Left ventricle myocardium inferior (tissue), 1 donor: ENCODE data around the gene MVB12B. TPM values are rescaled to one million over a fixed set of nuclear protein-coding genes. Genes with fewer than 3 reads are reported as not detected.

Source experiments
- DNase-seq: peaks from one replicate; pipeline ENCODE4 v3.0.0-alpha.2; 2020
- H3K27ac ChIP-seq: fragments of 200-600 bp; replicated peaks from 2 replicates; pipeline ENCODE4 v1.8.0; 2021
- H3K27me3 ChIP-seq: fragments of 200-600 bp; 2 replicates; pipeline ENCODE4 v1.8.0; 2021; ENCODE audit warnings: low read depth
- H3K36me3 ChIP-seq: fragments of 200-600 bp; 2 replicates; pipeline ENCODE4 v1.8.0; 2021
- H3K4me1 ChIP-seq: fragments of 200-600 bp; 2 replicates; pipeline ENCODE4 v1.8.0; 2021
- H3K4me3 ChIP-seq: fragments of 200-600 bp; 2 replicates; pipeline ENCODE4 v1.8.0; 2021; ENCODE audit warnings: mild to moderate bottlenecking, moderate library complexity
- H3K9me3 ChIP-seq: fragments of 200-600 bp; replicated peaks from 2 replicates; pipeline ENCODE4 v1.8.0; 2021
- CTCF ChIP-seq: fragments of 200-600 bp; IDR thresholded peaks from 2 replicates; pipeline ENCODE4 v1.8.0; 2021; ENCODE audit warnings: antibody characterized with exemption, mild to moderate bottlenecking, borderline replicate concordance
- intact Hi-C: fragments of 100-400 bp; cut with micrococcal nuclease; formaldehyde crosslinking; loops from one replicate; pipeline ENCODE4 v1.11.0; 2022
- total RNA-seq: library from RNA; stranded (reverse); fragmentation: NEBNext Ultra II Directional; extraction: Animal tissue kit (Norgen Biotek cat#: 25700); gene quantifications from one replicate; pipeline ENCODE4 v1.2.1, GENCODE V29; 2021
- donor health status: DM: no; HTN: yes; CAD: no; lungs with severe emphysema.

Gene MVB12B
- total RNA-seq, 1 donor from 2014 or later, result 11.2 TPM

- H3K27ac ChIP-seq, result peak overlapping the region; percentile 33
- H3K9me3 ChIP-seq, result no peaks in the 10 kb centered on the region
- H3K4me3 ChIP-seq, result no peak overlapping the region
- intact Hi-C loops, result no loop called here
- H3K27me3 ChIP-seq, result no peaks in the 10 kb centered on the region
- no peaks in the 10 kb centered on the region for H3K36me3 ChIP-seq
- no peak for TF ChIP-seq CTCF
- peaks cover 16% of the 10 kb centered on the region for H3K4me1 ChIP-seq
- DNase-seq, result no peak
Measured at GRCh38 chr9:126488881-126489404, 162.3 kb downstream of the MVB12B start.

- Histone ChIP-seq H3K4me3 (no peak overlapping the region), H3K9me3 (no peaks in the 10 kb centered on the region), H3K27ac (no peak overlapping the region), H3K27me3 (no peaks in the 10 kb centered on the region), H3K4me1 (peaks cover 16% of the 10 kb centered on the region), H3K36me3 (no peaks in the 10 kb centered on the region)
- TF ChIP-seq CTCF, result no peak
- DNase-seq, result no peak
- intact Hi-C loops, result loop anchor here (10.0 kb wide), 1 partner anchor 185 kb away; no protein-coding TSS in a partner anchor
Measured at GRCh38 chr9:126489581-126490213, 163.1 kb downstream of the MVB12B start.

GRCh38 chr9:126490214-126490631 lies 163.6 kb downstream of the MVB12B start:
- intact Hi-C loops, result loop anchor here (10.0 kb wide), 1 partner anchor 185 kb away; no protein-coding TSS in a partner anchor
- Histone ChIP-seq H3K4me1 (peaks cover 16% of the 10 kb centered on the region), H3K27ac (no peak overlapping the region), H3K9me3 (no peaks in the 10 kb centered on the region), H3K4me3 (no peak overlapping the region), H3K36me3 (no peaks in the 10 kb centered on the region), H3K27me3 (no peaks in the 10 kb centered on the region)
- DNase-seq, result no peak
- no peak for TF ChIP-seq CTCF

- no peaks in the 10 kb centered on the region for H3K9me3 ChIP-seq
Measured at GRCh38 chr9:126490871-126491567, 164.4 kb downstream of the MVB12B start.

GRCh38 chr9:126491568-126491879 lies 164.9 kb downstream of the MVB12B start:
- DNase-seq, result no peak
- H3K4me1 ChIP-seq, result peaks cover 16% of the 10 kb centered on the region
- no peaks in the 10 kb centered on the region for H3K27me3 ChIP-seq
- no peaks in the 10 kb centered on the region for H3K36me3 ChIP-seq
- TF ChIP-seq CTCF, result no peak
- intact Hi-C loops, result loop anchor here (10.0 kb wide), 1 partner anchor 187 kb away; no protein-coding TSS in a partner anchor
- H3K27ac ChIP-seq, result no peak overlapping the region
- no peaks in the 10 kb centered on the region for H3K9me3 ChIP-seq
- no peak overlapping the region for H3K4me3 ChIP-seq

More at GRCh38 chr9:126490871-126491567, 164.4 kb downstream of the MVB12B start:
- intact Hi-C loops, result loop anchor here (10.0 kb wide), 1 partner anchor 186 kb away; no protein-coding TSS in a partner anchor
- H3K4me1 ChIP-seq, result peaks cover 16% of the 10 kb centered on the region
- H3K36me3 ChIP-seq, result no peaks in the 10 kb centered on the region
- H3K4me3 ChIP-seq, result no peak overlapping the region
- DNase-seq, result no peak
- H3K27ac ChIP-seq, result no peak overlapping the region
- H3K27me3 ChIP-seq, result no peaks in the 10 kb centered on the region
- TF ChIP-seq CTCF, result peak; percentile 96
